A549 (cell line): Measurements from ENCODE around the gene BCAT1.

Experiments used
- CEBPB ChIP-seq, 2 experiments: fragments of >200 bp in 1 of 2; sonication (Bioruptor Twin) in 1 of 2; formaldehyde crosslinking in 1 of 2; IDR thresholded peaks; 2 replicates each; pipeline ENCODE4 v1.6.1; 2012 to 2016
- CTCF ChIP-seq: fragments of >200 bp; sonication (Bioruptor Twin); formaldehyde crosslinking; IDR thresholded peaks from 3 replicates; pipeline ENCODE4 v1.5.1; 2016
- HDAC2 ChIP-seq: fragments of 200-600 bp; sonication (generic); IDR thresholded peaks from 2 replicates; pipeline ENCODE4 v1.6.1; 2016
- HOXB5 ChIP-seq: fragments of 250-450 bp; sonication (Bioruptor Pico); IDR thresholded peaks from 2 replicates; pipeline ENCODE4 v1.5.0; 2020; ENCODE audit warnings: mild to moderate bottlenecking, moderate library complexity
- MAX ChIP-seq: IDR thresholded peaks from 2 replicates; pipeline ENCODE4 v1.6.1; 2012
- MAZ ChIP-seq: fragments of 150-350 bp; IDR thresholded peaks from 2 replicates; pipeline ENCODE4 v1.6.1; 2014; ENCODE audit warnings: antibody characterized with exemption, low read depth, low read length, borderline replicate concordance
- POLR2A ChIP-seq: IDR thresholded peaks from 2 replicates; pipeline ENCODE4 v1.6.1; 2012; ENCODE audit warnings: mild to moderate bottlenecking, low read length
- POLR2AphosphoS2 ChIP-seq: conservative IDR thresholded peaks from 2 replicates; pipeline ENCODE4 v1.6.1; 2012; ENCODE audit warnings: low read length, improper control_type of control experiment, inconsistent platforms
- RCOR1 ChIP-seq: fragments of 150-350 bp; IDR thresholded peaks from 2 replicates; pipeline ENCODE4 v1.6.1; 2014; ENCODE audit warnings: antibody characterized with exemption, low read length, low read depth
- REST ChIP-seq: fragments of 200-600 bp; sonication (generic); IDR thresholded peaks from 2 replicates; pipeline ENCODE4 v1.6.1; 2016; ENCODE audit warnings: antibody characterized with exemption, mild to moderate bottlenecking, moderate library complexity
- RNF2 ChIP-seq: fragments of 200-600 bp; sonication (generic); IDR thresholded peaks from 2 replicates; pipeline ENCODE4 v1.6.1; 2016; ENCODE audit warnings: low read depth, mild to moderate bottlenecking, antibody characterized with exemption, moderate library complexity, borderline replicate concordance
- SMC3 ChIP-seq: fragments of >200 bp; sonication (Bioruptor Twin); formaldehyde crosslinking; IDR thresholded peaks from 3 replicates; pipeline ENCODE4 v1.6.1; 2018; ENCODE audit warnings: inconsistent platforms

GRCh38 chr12:24848941-24849477, 99.9 kb downstream of the BCAT1 start:
- no peak for TF ChIP-seq CTCF
- no peak for TF ChIP-seq POLR2A
- TF ChIP-seq MAZ, result no peak
- TF ChIP-seq HOXB5 (CRISPR knock-in tag), result no peak
- TF ChIP-seq RNF2, result no peak
- no peak for TF ChIP-seq CEBPB (IDR thresholded peaks at IDR 0.05)
- no peak for TF ChIP-seq POLR2AphosphoS2
- no peak for TF ChIP-seq REST
- no peak for TF ChIP-seq HDAC2
- TF ChIP-seq MAX, result no peak
- no peak for TF ChIP-seq SMC3
- no peak for TF ChIP-seq RCOR1
